ENCODE measurements around the gene ARHGEF39. TPM values are rescaled to one million over a fixed set of nuclear protein-coding genes. Genes with fewer than 3 reads are reported as not detected.

ARHGEF39 gene
- total and polyA plus RNA-seq, 10 of the 15 experiments (the other 5 are each of a cell fraction or from before 2014, with no cell fraction given), result 2.0 to 28.9 (median 13.2) TPM

GRCh38 chr9:35700942-35701341 lies 35.9 kb upstream of the ARHGEF39 start:
- no TSS peak for BruUV-seq (replicated peaks)
- ChIA-PET RAD21 (ENCODE audit: unreplicated experiment) (interaction anchor here (0.7 kb wide), 1 partner anchor 97 kb away, joined by 3 read pairs; no protein-coding TSS in a partner anchor), CTCF (interaction anchor here (1.7 to 15.2 kb wide), 2 partner anchors 26 to 40 kb away, joined by 6 to 227 read pairs; partner anchors contain the start of genes ARHGEF39, CCDC107 and RMRP), SMC1A (ENCODE audit: uncharacterized antibody, unreplicated experiment) (interaction anchor here (0.8 kb wide), 1 partner anchor 27 kb away, joined by 3 read pairs; no protein-coding TSS in a partner anchor), POLR2A (interaction anchor here (1.3 to 1.4 kb wide), 2 partner anchors 9 to 36 kb away, joined by 3 read pairs; partner anchors contain the start of gene ARHGEF39)
- no peak overlapping the region for H3K4me2 ChIP-seq (ENCODE audit: control insufficient read depth, insufficient read depth)
- intact Hi-C loops (cut with micrococcal nuclease; ENCODE audit: unreplicated experiment), result no loop called here
- no peaks in the 10 kb centered on the region for H4K20me1 ChIP-seq (ENCODE audit: control insufficient read depth, insufficient read depth)
- FAIRE-seq (no peak), ATAC-seq (no peak), DNase-seq (ENCODE audit: low read depth, low spot score) (no peak)
- no peaks in the 10 kb centered on the region for H3K79me2 ChIP-seq (ENCODE audit: control insufficient read depth, insufficient read depth, low read length)
- no peak overlapping the region for H3K4me3 ChIP-seq
- H3K27ac ChIP-seq (ENCODE audit: control insufficient read depth, insufficient read depth), result no peak overlapping the region
- H3K4me1 ChIP-seq (ENCODE audit: control insufficient read depth, insufficient read depth, low read length), result no peaks in the 10 kb centered on the region
- no peak overlapping the region for H2AFZ ChIP-seq (ENCODE audit: control insufficient read depth, low read depth, low read length)
- H3K9me3 ChIP-seq (replicated peaks; ENCODE audit: control insufficient read depth, insufficient read depth, low read length), result no peaks in the 10 kb centered on the region
- TF ChIP-seq DPF2 (IDR thresholded peaks at IDR 0.05), result no peak
- no peak for TF ChIP-seq GATAD2B (conservative IDR thresholded peaks at IDR 0.05; ENCODE audit: low read depth)
- no peak for TF ChIP-seq BCL11A (IDR thresholded peaks at IDR 0.05; ENCODE audit: low read depth, low read length)
- no peak for TF ChIP-seq ZBED1 (IDR thresholded peaks at IDR 0.05; ENCODE audit: borderline replicate concordance)
- no peak for TF ChIP-seq CBX5 (IDR thresholded peaks at IDR 0.05; ENCODE audit: low read depth)
- no peak for TF ChIP-seq CTCF (IDR thresholded peaks at IDR 0.05 in 2 of 3, conservative IDR thresholded peaks at IDR 0.05 in 1 of 3; ENCODE audit: control insufficient read depth in 2 of 3, extremely low read depth in 1 of 3, insufficient read depth in 1 of 3, low read depth in 3 of 3, low read length in 3 of 3)
- no peak for TF ChIP-seq BMI1 (IDR thresholded peaks at IDR 0.05; ENCODE audit: borderline replicate concordance)
- in situ Hi-C loops (cut with MboI), result no loop called here
- no peaks in the 10 kb centered on the region for H3K27me3 ChIP-seq (replicated peaks in 1 of 2; ENCODE audit: control insufficient read depth in 2 of 2, insufficient read depth in 2 of 2, low read length in 1 of 2)
- no peak overlapping the region for H3K9ac ChIP-seq (ENCODE audit: control insufficient read depth, insufficient read depth, low read length)
- peaks cover 60 to 80% of the 10 kb centered on the region in 2 experiments for H3K36me3 ChIP-seq (ENCODE audit: control insufficient read depth in 2 of 2, insufficient read depth in 2 of 2, low read length in 1 of 2)
